Natural killer cell (primary cell): ENCODE measurements around the gene PIK3C2G. TPM values are rescaled to one million over a fixed set of nuclear protein-coding genes. Genes with fewer than 3 reads are reported as not detected.
"Not testable (repeated sequence)": the region's sequence is repeated elsewhere in the genome, so short reads cannot be mapped to it uniquely, and the experiment has no call there.

Source experiments
- ATAC-seq, 3 donors: fragments of 150-1000 bp in 2 of 3; fragments of 200-7000 bp in 1 of 3; cut with Tn5 transposase; 1 replicate in 1 of 3; 2 replicates in 2 of 3; pipeline ENCODE4 v1.10.0; 2021; ENCODE audit warnings: mild to moderate bottlenecking in 2 of 3, moderate library complexity in 2 of 3
- DNase-seq, 2 donors: peaks; one replicate each; pipeline versions ENCODE4 v3.0.0 to v3.0.0-alpha.2; 2013 to 2021; ENCODE audit warnings: mixed read lengths in 1 of 2
- H3K27ac ChIP-seq: one replicate; pipeline ENCODE4 v1.5.1; 2013; ENCODE audit warnings: mild to moderate bottlenecking, low read length
- H3K27me3 ChIP-seq: one replicate; pipeline ENCODE4 v1.6.1; 2013; ENCODE audit warnings: low read length; ENCODE audit not compliant: control insufficient read depth, insufficient read depth
- H3K36me3 ChIP-seq: one replicate; pipeline ENCODE4 v1.6.1; 2013; ENCODE audit warnings: low read length; ENCODE audit not compliant: control insufficient read depth, insufficient read depth
- H3K4me1 ChIP-seq: one replicate; pipeline ENCODE4 v1.6.1; 2013; ENCODE audit warnings: low read length; ENCODE audit not compliant: control insufficient read depth, insufficient read depth
- H3K4me3 ChIP-seq: one replicate; pipeline ENCODE4 v1.5.1; 2013; ENCODE audit warnings: low read length
- H3K9me3 ChIP-seq: one replicate; pipeline ENCODE4 v1.6.1; 2013; ENCODE audit warnings: low read length; ENCODE audit not compliant: control insufficient read depth, insufficient read depth
- H3K27ac Mint-ChIP-seq, 2 donors: one replicate each; pipeline ENCODE4 v1.8.0; 2022; ENCODE audit warnings: mild to moderate bottlenecking in 2 of 2, mixed read lengths in 2 of 2, moderate library complexity in 1 of 2
- H3K27me3 Mint-ChIP-seq, 2 donors: one replicate each; pipeline ENCODE4 v1.8.0; 2022; ENCODE audit warnings: low read depth in 2 of 2, mixed read lengths in 2 of 2
- H3K36me3 Mint-ChIP-seq: one replicate; pipeline ENCODE4 v1.8.0; 2022; ENCODE audit warnings: mixed read lengths
- H3K4me1 Mint-ChIP-seq, 2 donors: one replicate each; pipeline ENCODE4 v1.8.0; 2022; ENCODE audit warnings: mixed read lengths in 2 of 2
- H3K4me3 Mint-ChIP-seq: one replicate; pipeline ENCODE4 v1.8.0; 2022; ENCODE audit warnings: mild to moderate bottlenecking, moderate library complexity, mixed read lengths
- H3K9me3 Mint-ChIP-seq, 2 donors: one replicate each; pipeline ENCODE4 v1.8.0; 2022; ENCODE audit warnings: mixed read lengths in 2 of 2
- CTCF ChIP-seq: fragments of 200-600 bp; IDR thresholded peaks from one replicate; pipeline ENCODE4 v1.8.0; 2022; ENCODE audit warnings: antibody characterized with exemption
- WGBS: methylation state at CpG from one replicate; pipeline ENCODE4 v1.1.7; 2013; ENCODE audit warnings: missing lambda C conversion rate; ENCODE audit not compliant: insufficient coverage; 5-methylcytosine and 5-hydroxymethylcytosine counted together
- intact Hi-C: fragments of 100-400 bp; cut with micrococcal nuclease; formaldehyde crosslinking; loops from one replicate; pipeline ENCODE4 v1.14.2; 2022
- total RNA-seq, 4 donors: library from RNA; stranded (reverse); fragments of 120-200 nt in 1 of 4; gene quantifications; one replicate each; pipeline versions ENCODE4 v1.2.3 to v1.2.4, GENCODE V29; 2013 to 2022

PIK3C2G gene
- total RNA-seq, 3 donors from 2014 or later (not counting 1 experiment from before 2014, with no cell fraction given): not detected

- Mint-ChIP-seq H3K9me3 (peaks cover 5 to 6% of the 10 kb centered on the region in 2 donors), H3K4me3 (no peak overlapping the region)
- no peak for ATAC-seq
These were observed 241.2 kb downstream of the PIK3C2G start for GRCh38 chr12:18502422-18502968.

GRCh38 chr12:18521461-18521860, 260.1 kb downstream of the PIK3C2G start:
- Mint-ChIP-seq H3K9me3 (peaks cover 22 to 37% of the 10 kb centered on the region in 2 donors), H3K36me3 (peaks cover 28% of the 10 kb centered on the region), H3K4me1 (no peaks in the 10 kb centered on the region), H3K4me3 (no peak overlapping the region), H3K27me3 (no peaks in the 10 kb centered on the region), H3K27ac (no peak overlapping the region)
- no peak for TF ChIP-seq CTCF
- no peaks in the 10 kb centered on the region for H3K36me3 ChIP-seq
- DNase-seq: no peak
- intact Hi-C loops: no loop called here
- no peaks in the 10 kb centered on the region for H3K27me3 ChIP-seq
- peaks cover 25% of the 10 kb centered on the region for H3K9me3 ChIP-seq
- WGBS: 96% methylated on average over 6 of the region's 6 CpGs
- no peak overlapping the region for H3K4me3 ChIP-seq
- no peak for ATAC-seq
- no peaks in the 10 kb centered on the region for H3K4me1 ChIP-seq
- no peak overlapping the region for H3K27ac ChIP-seq

More at GRCh38 chr12:18502422-18502968, 241.2 kb downstream of the PIK3C2G start:
- H3K4me3 ChIP-seq: no peak overlapping the region
- no peak for DNase-seq
- H3K36me3 ChIP-seq: no peaks in the 10 kb centered on the region
- no peak for TF ChIP-seq CTCF
- no peak overlapping the region for H3K27ac ChIP-seq
- no peak overlapping the region for H3K27ac Mint-ChIP-seq
- 100% methylated on average over 2 of the region's 7 CpGs for WGBS
- peaks cover 3% of the 10 kb centered on the region for H3K9me3 ChIP-seq
- no peaks in the 10 kb centered on the region for H3K4me1 ChIP-seq
- H3K4me1 Mint-ChIP-seq: no peaks in the 10 kb centered on the region
- intact Hi-C loops: no loop called here
- H3K27me3 ChIP-seq: no peaks in the 10 kb centered on the region
- H3K27me3 Mint-ChIP-seq: no peaks in the 10 kb centered on the region
- peaks cover 7% of the 10 kb centered on the region for H3K36me3 Mint-ChIP-seq

- H3K27me3 ChIP-seq: no peaks in the 10 kb centered on the region
- Mint-ChIP-seq H3K4me1 (no peaks in the 10 kb centered on the region), H3K27me3 (no peaks in the 10 kb centered on the region), H3K27ac (no peak overlapping the region), H3K36me3 (peaks cover 17% of the 10 kb centered on the region), H3K9me3 (peaks cover 18 to 30% of the 10 kb centered on the region in 2 donors), H3K4me3 (no peak overlapping the region)
- H3K27ac ChIP-seq: no peak overlapping the region
- no peak for TF ChIP-seq CTCF
- intact Hi-C loops: no loop called here
- H3K36me3 ChIP-seq: no peaks in the 10 kb centered on the region
- H3K9me3 ChIP-seq: peaks cover 25% of the 10 kb centered on the region
- ATAC-seq: no peak
- no CpG with 5 or more reads among the region's 1 CpG for WGBS
- no peaks in the 10 kb centered on the region for H3K4me1 ChIP-seq
- no peak for DNase-seq
- no peak overlapping the region for H3K4me3 ChIP-seq
These were observed 261.5 kb downstream of the PIK3C2G start for GRCh38 chr12:18522806-18523205.

- H3K36me3 ChIP-seq, H3K36me3 Mint-ChIP-seq, H3K27me3 Mint-ChIP-seq, H3K9me3 ChIP-seq, intact Hi-C loops, H3K4me3 Mint-ChIP-seq, H3K27ac ChIP-seq, H3K4me1 ChIP-seq, H3K4me3 ChIP-seq, H3K27me3 ChIP-seq, DNase-seq, ATAC-seq, H3K27ac Mint-ChIP-seq, H3K4me1 Mint-ChIP-seq: not testable (repeated sequence)
- H3K9me3 Mint-ChIP-seq: peaks cover 11 to 19% of the 10 kb centered on the region in 2 donors
- WGBS: 93% methylated on average over 2 of the region's 3 CpGs
These were observed 281.2 kb downstream of the PIK3C2G start for GRCh38 chr12:18542497-18542896.
